Activated CD4-positive, alpha-beta memory T cell treated with anti-CD3 and anti-CD28 coated beads for 36 hours (primary cell): Measurements from ENCODE around the gene LSM14B. TPM values are rescaled to one million over a fixed set of nuclear protein-coding genes. Genes with fewer than 3 reads are reported as not detected.

Experiments
- CTCF ChIA-PET: fragments of 350-600 bp; sonication (Branson Sonifier 250); formaldehyde crosslinking; loops from one replicate; lab custom pipeline; 2021; ENCODE audit warnings: antibody characterized with exemption, inconsistent platforms; lab: Charles Lee
- POLR2A ChIA-PET: fragments of 350-600 bp; sonication (Branson Sonifier 250); formaldehyde crosslinking; loops from one replicate; lab custom pipeline; 2021; ENCODE audit warnings: antibody characterized with exemption; lab: Charles Lee
- DNase-seq: peaks from one replicate; pipeline ENCODE4 v3.0.0-alpha.2; 2020
- H3K27ac Mint-ChIP-seq: one replicate; pipeline ENCODE4 v1.8.0; 2021; ENCODE audit warnings: mixed read lengths
- H3K27me3 Mint-ChIP-seq: one replicate; pipeline ENCODE4 v1.8.0; 2021; ENCODE audit warnings: mixed read lengths
- H3K36me3 Mint-ChIP-seq: one replicate; pipeline ENCODE4 v1.8.0; 2021; ENCODE audit warnings: mixed read lengths
- H3K4me1 Mint-ChIP-seq: one replicate; pipeline ENCODE4 v1.8.0; 2021; ENCODE audit warnings: low read depth, mixed read lengths
- H3K4me3 Mint-ChIP-seq: one replicate; pipeline ENCODE4 v1.8.0; 2021; ENCODE audit warnings: mild to moderate bottlenecking, mixed read lengths
- H3K9me3 Mint-ChIP-seq: one replicate; pipeline ENCODE4 v1.8.0; 2021; ENCODE audit warnings: mixed read lengths
- intact Hi-C: fragments of 100-400 bp; cut with micrococcal nuclease; formaldehyde crosslinking; loops from one replicate; pipeline ENCODE4 v1.15.1; 2023
- total RNA-seq, 2 experiments: library from RNA; stranded (reverse); gene quantifications; one replicate each; pipeline ENCODE4 v1.2.3, GENCODE V29; 2021

The LSM14B gene
- total RNA-seq, 2 experiments from 2014 or later, result 33.4 to 35.1 TPM

- peak overlapping the region; percentile 32 for H3K27ac Mint-ChIP-seq
- peaks cover 43% of the 10 kb centered on the region for H3K4me1 Mint-ChIP-seq
- no peak overlapping the region for H3K4me3 Mint-ChIP-seq
- no peak for DNase-seq
- intact Hi-C loops, result no loop called here
- ChIA-PET CTCF (interaction anchor here (0.8 to 2.2 kb wide), 7 partner anchors 9 to 131 kb away, joined by 3 to 22 read pairs (median 4); partner anchors contain the start of gene LSM14B), POLR2A (interaction anchor here (1.0 to 2.0 kb wide), 2 partner anchors 9 to 12 kb away, joined by 5 to 7 read pairs; no protein-coding TSS in a partner anchor)
- H3K27me3 Mint-ChIP-seq, result no peaks in the 10 kb centered on the region
- no peaks in the 10 kb centered on the region for H3K9me3 Mint-ChIP-seq
- H3K36me3 Mint-ChIP-seq, result peaks cover 62% of the 10 kb centered on the region
Measured at GRCh38 chr20:62135573-62136266, 13.4 kb downstream of the LSM14B start.

DNA sequence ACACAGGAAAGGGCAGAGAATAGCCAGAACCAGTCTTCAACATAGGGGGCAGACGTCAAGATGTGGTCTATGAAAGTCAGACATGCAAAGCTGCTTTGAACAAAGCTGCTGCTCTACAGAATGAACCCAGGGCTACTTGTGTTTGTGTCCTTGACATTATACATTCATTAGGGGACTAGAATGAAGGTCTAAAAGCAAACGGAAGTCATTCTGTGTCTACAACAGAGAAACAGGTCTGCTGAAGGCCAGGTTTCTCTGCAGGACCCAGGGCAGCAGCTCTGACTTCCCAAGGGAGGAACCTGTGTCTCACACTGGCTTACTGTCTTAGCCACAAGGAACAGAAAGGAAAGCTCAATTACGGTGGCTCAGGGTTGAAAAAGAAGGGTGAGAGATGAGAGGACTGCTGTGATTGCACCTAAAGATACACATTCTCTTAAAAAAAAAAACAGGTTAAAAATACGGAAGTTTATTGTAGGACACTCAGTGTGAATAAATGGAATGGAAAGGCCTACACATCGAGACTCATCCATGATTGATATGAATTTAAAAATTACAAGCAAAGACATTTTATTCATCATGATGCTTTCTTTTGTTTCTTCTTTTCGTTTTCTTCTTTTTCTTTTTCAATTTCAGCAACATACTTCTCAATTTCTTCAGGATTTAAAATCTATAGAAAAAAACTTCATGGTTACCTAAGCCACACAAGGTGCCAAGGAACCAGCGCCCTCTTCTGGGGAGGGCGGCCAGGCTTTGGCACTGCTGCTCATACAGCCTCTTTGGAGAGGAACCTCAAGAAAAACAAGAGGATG, 14.2 kb downstream of the LSM14B start:
- intact Hi-C loops, result loop anchor here (1.0 kb wide), 2 partner anchors 70 to 126 kb away; no protein-coding TSS in a partner anchor
- peak; percentile 76 for DNase-seq
- POLR2A ChIA-PET, result interaction anchor here (1.0 to 2.0 kb wide), 2 partner anchors 10 to 12 kb away, joined by 5 to 7 read pairs; no protein-coding TSS in a partner anchor
- Mint-ChIP-seq H3K36me3 (peaks cover 59% of the 10 kb centered on the region), H3K4me3 (no peak overlapping the region), H3K27me3 (no peaks in the 10 kb centered on the region), H3K27ac (peak overlapping the region; percentile 32), H3K4me1 (peaks cover 49% of the 10 kb centered on the region), H3K9me3 (no peaks in the 10 kb centered on the region)
- CTCF ChIA-PET, result interaction anchor here (0.8 to 2.2 kb wide), 8 partner anchors 10 to 131 kb away, joined by 3 to 22 read pairs (median 4); partner anchors contain the start of gene LSM14B

GRCh38 chr20:62137092-62137384, 14.8 kb downstream of the LSM14B start:
- no peaks in the 10 kb centered on the region for H3K9me3 Mint-ChIP-seq
- POLR2A ChIA-PET, result no interaction called here
- H3K27ac Mint-ChIP-seq, result no peak overlapping the region
- peaks cover 50% of the 10 kb centered on the region for H3K4me1 Mint-ChIP-seq
- H3K36me3 Mint-ChIP-seq, result peaks cover 56% of the 10 kb centered on the region
- no peak for DNase-seq
- intact Hi-C loops, result loop anchor here (1.0 kb wide), 2 partner anchors 71 to 127 kb away; no protein-coding TSS in a partner anchor
- no peak overlapping the region for H3K4me3 Mint-ChIP-seq
- CTCF ChIA-PET, result interaction anchor here (1.0 to 1.5 kb wide), 4 partner anchors 15 to 126 kb away, joined by 3 to 5 read pairs (median 4); partner anchors contain the start of gene LSM14B
- H3K27me3 Mint-ChIP-seq, result no peaks in the 10 kb centered on the region

DNA sequence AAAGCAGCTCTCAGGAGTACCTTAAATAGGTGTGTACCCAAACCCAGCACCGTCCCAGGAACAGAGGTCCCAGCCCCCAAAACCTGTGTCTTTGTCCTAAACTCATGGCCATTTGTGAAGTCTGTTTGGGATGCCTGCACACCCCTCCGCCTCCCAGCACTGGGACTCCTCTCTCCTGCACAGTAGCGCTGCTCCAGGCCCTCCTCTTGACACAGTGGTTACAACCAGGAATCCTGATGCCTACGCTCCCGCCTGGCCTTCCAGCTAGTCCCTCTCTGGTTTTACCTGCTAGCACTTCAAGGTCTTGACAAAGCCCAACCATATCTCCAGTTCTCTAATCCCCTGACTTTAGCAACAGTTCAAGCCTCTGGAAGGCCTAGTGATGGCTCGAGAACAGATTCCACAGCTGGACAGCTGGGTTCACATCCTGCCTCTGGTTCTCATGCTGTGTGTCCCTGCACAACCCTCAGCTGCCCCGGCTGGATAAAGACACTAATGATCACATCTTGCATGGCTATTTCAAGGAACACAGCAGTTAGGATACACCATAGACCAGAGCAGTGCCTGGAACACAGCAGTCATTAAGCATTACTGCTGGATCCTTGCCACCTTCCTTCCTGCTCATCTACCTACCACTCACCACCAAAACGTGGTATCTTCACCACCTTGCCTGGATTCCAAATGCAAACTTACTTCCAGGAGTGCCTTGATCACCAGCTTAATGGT, 15.4 kb downstream of the LSM14B start:
- H3K4me1 Mint-ChIP-seq, result peaks cover 45% of the 10 kb centered on the region
- intact Hi-C loops, result loop anchor here (1.0 kb wide), 2 partner anchors 71 to 127 kb away; no protein-coding TSS in a partner anchor
- peaks cover 53% of the 10 kb centered on the region for H3K36me3 Mint-ChIP-seq
- ChIA-PET POLR2A (interaction anchor here (1.6 kb wide), 1 partner anchor 16 kb away, joined by 10 read pairs; the partner anchor contains the start of gene LSM14B), CTCF (interaction anchor here (1.3 to 1.5 kb wide), 2 partner anchors 71 to 127 kb away, joined by 4 to 5 read pairs; no protein-coding TSS in a partner anchor)
- peak overlapping the region; percentile 21 for H3K27ac Mint-ChIP-seq
- no peaks in the 10 kb centered on the region for H3K27me3 Mint-ChIP-seq
- H3K4me3 Mint-ChIP-seq, result no peak overlapping the region
- DNase-seq, result no peak
- no peaks in the 10 kb centered on the region for H3K9me3 Mint-ChIP-seq

DNA sequence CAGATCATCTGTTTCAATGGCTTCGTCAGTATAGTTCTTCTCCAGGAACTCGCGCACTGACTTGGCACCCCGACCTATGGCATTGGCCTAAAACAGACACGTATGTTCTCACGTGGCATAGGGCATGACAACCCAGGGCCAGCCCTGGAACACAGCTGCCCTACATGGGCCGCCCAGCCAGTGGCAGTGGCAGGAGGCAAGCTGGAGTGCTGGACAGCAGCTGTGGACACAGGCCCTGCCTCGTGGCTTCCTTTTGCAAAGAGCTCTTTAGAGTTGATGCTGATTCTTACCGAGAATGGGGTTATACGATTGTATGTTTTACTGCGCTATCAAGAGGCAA, 15.9 kb downstream of the LSM14B start:
- H3K27ac Mint-ChIP-seq, result peak overlapping the region; percentile 21
- peaks cover 43% of the 10 kb centered on the region for H3K4me1 Mint-ChIP-seq
- intact Hi-C loops, result no loop called here
- H3K4me3 Mint-ChIP-seq, result no peak overlapping the region
- H3K9me3 Mint-ChIP-seq, result no peaks in the 10 kb centered on the region
- DNase-seq, result no peak
- H3K36me3 Mint-ChIP-seq, result peaks cover 52% of the 10 kb centered on the region
- no peaks in the 10 kb centered on the region for H3K27me3 Mint-ChIP-seq
- ChIA-PET POLR2A (interaction anchor here (0.7 to 1.6 kb wide), 2 partner anchors 16 to 71 kb away, joined by 3 to 10 read pairs; partner anchors contain the start of gene LSM14B), CTCF (interaction anchor here (1.3 to 1.5 kb wide), 2 partner anchors 72 to 127 kb away, joined by 4 to 5 read pairs; no protein-coding TSS in a partner anchor)

GRCh38 chr20:62138912-62139311, 16.6 kb downstream of the LSM14B start:
- H3K27me3 Mint-ChIP-seq, result no peaks in the 10 kb centered on the region
- intact Hi-C loops, result no loop called here
- peaks cover 37% of the 10 kb centered on the region for H3K4me1 Mint-ChIP-seq
- H3K27ac Mint-ChIP-seq, result peak overlapping the region; percentile 54
- H3K4me3 Mint-ChIP-seq, result no peak overlapping the region
- ChIA-PET CTCF (no interaction called here), POLR2A (interaction anchor here (0.6 to 1.6 kb wide), 3 partner anchors 17 to 72 kb away, joined by 3 to 10 read pairs (median 3); partner anchors contain the start of genes LSM14B and MTG2)
- H3K9me3 Mint-ChIP-seq, result no peaks in the 10 kb centered on the region
- no peak for DNase-seq
- peaks cover 48% of the 10 kb centered on the region for H3K36me3 Mint-ChIP-seq

DNA sequence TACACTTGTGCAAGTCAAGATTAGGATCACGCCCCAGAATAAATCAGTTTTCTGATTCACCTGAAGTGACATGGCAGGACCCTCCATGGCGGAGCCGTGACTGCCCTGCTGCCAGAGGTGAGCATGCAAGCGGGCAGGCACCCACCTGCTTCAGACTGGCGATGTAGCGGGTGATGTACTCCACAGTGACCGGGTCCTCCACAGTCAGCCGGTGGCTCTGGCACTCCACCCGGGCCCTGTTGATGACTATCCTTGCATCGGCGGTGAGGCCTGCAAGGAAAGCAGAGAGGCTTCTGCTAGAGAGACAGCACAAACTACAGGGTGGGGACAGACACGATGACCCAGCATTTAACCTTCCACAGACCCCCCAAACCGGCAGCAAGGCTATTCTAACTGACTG, 17.4 kb downstream of the LSM14B start:
- Mint-ChIP-seq H3K4me3 (no peak overlapping the region), H3K27ac (peak overlapping the region; percentile 62)
- CTCF ChIA-PET, result no interaction called here

GRCh38 chr20:62141043-62141396, 18.7 kb downstream of the LSM14B start:
- Mint-ChIP-seq H3K4me3 (peak overlapping the region; percentile 93), H3K36me3 (peaks cover 47% of the 10 kb centered on the region), H3K9me3 (no peaks in the 10 kb centered on the region), H3K27me3 (no peaks in the 10 kb centered on the region), H3K27ac (peak overlapping the region; percentile 94), H3K4me1 (peaks cover 50% of the 10 kb centered on the region)
- intact Hi-C loops, result loop anchor here (5.0 kb wide), 1 partner anchor 246 kb away; the partner anchor contains the start of gene RPS21
- ChIA-PET CTCF (interaction anchor here (0.5 to 3.1 kb wide), 5 partner anchors 8 to 130 kb away, joined by 3 to 16 read pairs (median 8); partner anchors contain the start of gene LSM14B), POLR2A (interaction anchor here (1.1 to 3.6 kb wide), 3 partner anchors 20 to 77 kb away, joined by 3 to 15 read pairs (median 10); no protein-coding TSS in a partner anchor)
- peak; percentile 23 for DNase-seq

More for the DNA sequence above, 17.4 kb downstream of the LSM14B start:
- POLR2A ChIA-PET, result no interaction called here
- Mint-ChIP-seq H3K27me3 (no peaks in the 10 kb centered on the region), H3K36me3 (peaks cover 46% of the 10 kb centered on the region), H3K9me3 (no peaks in the 10 kb centered on the region), H3K4me1 (peaks cover 36% of the 10 kb centered on the region)
- no peak for DNase-seq
- intact Hi-C loops, result loop anchor here (5.0 kb wide), 1 partner anchor 248 kb away; the partner anchor contains the start of gene RPS21

DNA sequence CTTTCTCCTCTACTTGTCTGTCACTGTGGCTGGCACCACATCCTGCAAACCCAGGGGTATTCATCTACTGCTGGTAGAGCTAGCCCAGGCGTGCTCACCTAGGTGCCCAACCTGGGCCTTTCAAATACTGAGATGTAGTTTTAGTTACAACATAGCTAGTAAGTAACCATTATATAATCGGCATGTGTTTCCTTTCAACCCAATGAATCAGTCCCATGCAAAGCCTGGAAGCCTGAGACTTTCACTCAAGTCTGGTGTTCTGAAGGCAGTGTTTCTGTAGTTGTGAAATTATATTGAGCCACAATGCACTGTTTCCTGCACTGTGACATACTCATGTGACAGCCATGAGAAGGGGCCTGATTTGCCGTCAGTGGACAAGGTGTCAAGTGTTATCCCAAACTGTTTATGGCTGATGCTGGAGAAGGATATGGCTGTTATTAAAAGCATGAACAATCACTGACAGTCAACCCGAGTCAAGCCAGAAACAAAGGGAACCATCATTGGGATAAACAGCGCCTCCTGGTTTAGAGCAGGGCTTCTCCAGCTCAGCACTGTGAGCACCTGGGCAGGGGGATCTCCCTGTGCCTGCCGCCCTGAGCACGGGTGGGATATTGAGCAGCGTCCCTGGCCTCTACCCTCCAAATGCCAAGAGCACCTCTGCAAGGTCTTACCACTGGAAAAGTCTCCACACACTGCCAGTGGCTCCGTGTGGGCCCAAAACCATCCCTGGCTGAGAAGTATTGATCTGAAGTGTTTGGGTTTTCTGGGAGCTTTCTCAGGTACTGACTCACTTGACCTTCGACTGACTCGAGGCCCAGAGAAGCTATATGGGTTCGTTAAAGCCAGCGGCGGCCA, 19.3 kb downstream of the LSM14B start:
- POLR2A ChIA-PET, result interaction anchor here (0.7 to 3.6 kb wide), 5 partner anchors 18 to 101 kb away, joined by 3 to 15 read pairs (median 4); no protein-coding TSS in a partner anchor
- CTCF ChIA-PET, result interaction anchor here (0.5 to 3.1 kb wide), 8 partner anchors 9 to 131 kb away, joined by 3 to 16 read pairs (median 4); partner anchors contain the start of gene LSM14B
- Mint-ChIP-seq H3K27ac (peak overlapping the region; percentile 94), H3K27me3 (no peaks in the 10 kb centered on the region), H3K4me1 (peaks cover 50% of the 10 kb centered on the region), H3K4me3 (peak overlapping the region; percentile 93), H3K9me3 (no peaks in the 10 kb centered on the region), H3K36me3 (peaks cover 41% of the 10 kb centered on the region)
- intact Hi-C loops, result loop anchor here (1.0 to 5.0 kb wide), 3 partner anchors 19 to 246 kb away; partner anchors contain the start of genes LSM14B and RPS21
- peak; percentile 52 for DNase-seq
